HG03280 (cell line): Measurements from ENCODE around the gene MIOS.

Experiments used
- ATAC-seq: cut with Tn5 transposase; IDR thresholded peaks from one replicate; pipeline ENCODE4 v1.9.1; 2021; ENCODE audit warnings: mild to moderate bottlenecking, moderate library complexity; ENCODE audit not compliant: unreplicated experiment

Gene MIOS

GRCh38 chr7:7566651-7567611, at the start of gene MIOS:
Gene MIOS (plus strand): TSS chr7:7566884. CDS start chr7:7572476, 5,592 bp downstream.
- ATAC-seq, result peak; percentile 79

- no peak for ATAC-seq
These were observed 48.9 kb upstream of the MIOS start for GRCh38 chr7:7517754-7518153.

- ATAC-seq, result no peak
These were observed 47.6 kb upstream of the MIOS start for GRCh38 chr7:7519056-7519455.

- ATAC-seq, result no peak
These were observed 47.2 kb upstream of the MIOS start for GRCh38 chr7:7519528-7519927.

DNA sequence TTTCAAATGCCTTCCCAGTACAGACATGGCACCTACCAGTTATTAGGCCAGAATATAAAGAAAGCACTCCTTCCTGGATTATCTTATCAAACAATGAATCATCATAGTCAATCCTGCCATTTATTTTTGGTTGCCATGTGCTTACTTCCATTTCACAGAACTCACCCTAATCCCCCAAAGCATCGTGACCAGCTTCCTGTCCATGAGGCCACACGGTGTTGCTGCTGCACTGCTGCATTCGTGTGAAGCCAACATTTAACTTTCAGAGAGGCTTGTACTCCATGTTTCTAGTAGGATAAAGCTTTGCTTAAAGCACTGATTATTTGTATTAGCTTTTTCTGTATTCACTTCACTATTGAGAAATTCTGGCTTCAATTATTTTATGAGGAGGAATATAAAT, 45.4 kb upstream of the MIOS start:
- no peak for ATAC-seq

DNA sequence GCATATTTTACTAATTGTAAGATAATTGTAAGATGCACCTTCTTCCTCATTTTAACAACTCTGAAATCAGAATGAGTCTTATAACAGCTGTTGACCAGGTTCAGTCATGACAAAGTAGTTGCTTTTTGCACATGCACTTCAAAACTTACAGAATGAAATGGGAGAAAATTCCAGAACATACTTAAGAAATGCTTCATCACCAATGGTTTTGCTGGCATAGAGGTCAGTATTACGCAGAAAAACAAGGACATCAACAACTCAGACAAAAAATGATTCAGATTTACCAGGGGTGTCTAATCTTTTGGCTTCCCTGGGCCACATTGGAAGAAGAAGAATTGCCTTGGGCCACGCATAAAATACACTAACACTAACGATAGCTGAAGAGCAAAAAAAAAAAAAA, 44.3 kb upstream of the MIOS start:
- ATAC-seq, result no peak

DNA sequence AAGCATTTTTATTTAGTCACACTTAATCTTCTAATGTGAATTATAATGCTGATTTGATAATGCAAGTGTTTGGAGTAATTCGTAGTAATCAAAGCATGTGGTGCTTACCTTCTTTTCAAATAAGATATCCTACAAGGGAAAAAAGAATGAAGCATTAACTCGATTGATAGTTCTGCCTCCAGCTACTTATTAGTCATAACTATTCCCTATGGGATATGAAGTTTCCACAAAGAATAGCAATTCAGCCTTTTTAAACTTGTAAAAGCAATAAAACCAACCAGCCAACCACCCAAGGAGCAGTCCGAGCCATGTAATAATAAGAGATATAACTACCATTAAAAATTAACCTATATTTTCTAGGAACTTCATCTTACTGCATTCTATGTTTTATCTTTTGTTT, 42.6 kb upstream of the MIOS start:
- no peak for ATAC-seq

- no peak for ATAC-seq
These were observed 40.7 kb upstream of the MIOS start for GRCh38 chr7:7526006-7526405.

DNA sequence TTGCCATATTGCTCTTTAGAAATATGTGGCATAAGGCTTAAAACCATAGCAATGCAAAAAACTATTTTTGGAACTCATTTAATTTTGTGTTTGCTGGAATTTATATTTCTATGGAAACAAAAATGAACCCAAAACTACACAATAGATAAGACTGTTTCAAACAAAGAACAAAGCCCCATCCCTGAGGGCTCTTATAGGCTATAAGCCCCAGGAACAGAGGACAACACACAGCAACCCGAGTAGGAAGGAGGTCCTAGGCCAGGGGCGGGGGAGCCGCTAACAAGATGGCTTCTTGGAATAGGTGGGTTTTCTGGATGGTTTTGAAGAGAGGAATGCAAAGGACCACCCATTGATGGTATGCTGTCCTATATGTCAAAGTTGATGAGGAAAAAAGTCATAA, 39.6 kb upstream of the MIOS start:
- ATAC-seq, result no peak

GRCh38 chr7:7529328-7529727, 37.4 kb upstream of the MIOS start:
- no peak for ATAC-seq

DNA sequence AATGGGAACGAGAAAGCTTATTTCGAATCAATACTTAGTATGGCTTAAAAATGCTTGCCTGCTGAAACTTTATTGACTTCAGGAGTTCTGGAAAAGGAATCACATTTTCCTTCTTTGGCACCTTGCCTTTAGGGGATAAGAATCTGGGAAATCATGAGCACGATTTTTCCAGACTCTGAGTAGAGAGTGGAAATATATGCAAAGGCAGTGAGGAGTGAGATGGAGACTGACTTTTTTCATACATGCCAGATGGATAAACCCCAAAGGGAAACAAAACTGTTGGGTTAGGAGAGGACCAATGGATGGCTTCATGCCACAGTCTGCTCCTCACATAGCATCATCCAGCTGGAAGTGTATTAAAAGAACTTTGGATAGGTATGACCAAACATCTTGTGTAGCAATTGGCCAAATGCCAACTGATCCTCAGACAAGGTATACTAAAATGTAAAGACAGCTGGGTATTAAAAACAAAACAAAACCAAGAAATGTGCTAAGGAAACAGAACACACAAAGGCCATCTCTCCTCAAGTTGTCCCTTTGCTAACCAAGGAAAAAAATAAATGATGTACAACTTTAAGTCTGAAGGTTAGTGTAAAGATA, 32.8 kb upstream of the MIOS start:
- ATAC-seq, result no peak

DNA sequence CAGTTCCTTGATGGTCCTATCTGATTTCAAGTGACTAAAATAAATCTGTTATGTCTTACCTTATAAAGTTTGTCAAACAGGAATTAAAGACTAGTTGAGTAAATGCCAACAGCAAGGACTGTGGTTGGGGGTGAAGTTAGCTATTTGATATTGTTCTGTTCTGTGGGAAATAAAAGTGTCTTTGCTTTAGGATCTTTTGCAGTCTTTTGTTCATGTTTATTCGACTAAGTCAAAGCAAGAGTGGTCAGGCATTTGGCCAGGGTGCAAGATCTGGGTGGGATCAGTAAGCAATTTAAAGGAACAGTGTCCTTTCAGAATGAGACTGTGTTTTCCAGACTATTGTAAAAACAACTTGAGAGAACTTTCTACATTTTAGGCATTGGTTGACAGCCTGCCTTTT, 31.0 kb upstream of the MIOS start, which contains the start of gene COL28A1:
TSS of gene COL28A1 (minus strand) at position 183 of the 400 bp plus-strand sequence. CDS start 2,998 bp downstream, outside the sequence.
- no peak for ATAC-seq

- no peak for ATAC-seq
These were observed 30.2 kb upstream of the MIOS start for GRCh38 chr7:7536396-7537019.

DNA sequence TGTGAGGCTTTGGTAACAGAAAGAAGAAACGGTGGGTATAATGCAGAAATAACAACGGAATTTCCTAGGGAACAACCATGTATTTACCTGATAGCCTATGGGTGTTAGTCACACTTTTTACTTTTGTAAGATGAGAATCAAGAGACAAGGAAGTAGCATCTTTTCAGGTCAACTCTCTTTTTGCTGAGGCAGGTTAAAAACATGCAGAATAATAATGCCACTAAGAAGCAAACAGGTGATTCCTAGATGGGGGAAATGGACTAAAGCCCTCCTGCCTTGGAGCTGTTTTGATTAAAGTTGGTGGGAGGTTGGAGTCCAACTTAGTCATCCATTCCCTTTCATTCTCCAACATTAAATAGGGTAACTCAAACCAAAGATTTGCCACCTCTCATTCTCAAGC, 29.0 kb upstream of the MIOS start:
- no peak for ATAC-seq

DNA sequence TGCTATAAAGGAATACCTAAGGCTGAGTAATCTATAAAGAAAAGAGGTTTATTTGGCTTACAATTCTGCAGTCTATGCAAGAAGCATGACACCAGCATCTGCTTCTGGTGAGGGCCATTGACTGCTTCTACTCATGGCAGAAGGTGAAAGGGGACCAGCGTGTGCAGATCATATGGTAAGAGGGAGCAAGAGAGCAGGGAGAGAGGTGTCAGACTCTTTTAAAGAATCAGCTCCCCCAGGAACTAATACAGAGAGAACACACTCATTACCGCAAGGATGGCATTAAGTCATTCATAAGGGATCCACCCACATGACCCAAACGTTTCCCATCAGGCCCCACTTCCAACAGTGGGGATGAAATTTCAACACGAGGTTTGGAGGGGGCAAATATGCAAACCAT, 27.5 kb upstream of the MIOS start:
- ATAC-seq, result no peak

DNA sequence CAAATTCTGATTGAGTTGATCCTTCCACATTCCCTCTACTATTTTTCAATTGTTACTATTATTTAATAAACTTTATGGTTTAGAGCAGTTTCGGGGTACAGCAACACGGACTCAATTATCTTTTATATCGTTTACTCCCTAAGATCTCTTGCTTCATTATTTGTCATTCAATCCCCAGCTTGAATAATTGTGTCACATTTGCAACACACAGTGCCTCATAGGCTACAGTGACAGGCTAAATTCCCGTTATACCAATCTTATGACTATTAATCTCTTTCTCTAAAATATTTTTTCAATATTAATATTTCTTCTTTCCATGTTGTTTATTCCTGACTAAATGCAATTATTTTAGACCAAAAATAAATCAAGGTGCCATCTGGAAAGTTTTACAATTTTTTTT, 27.0 kb upstream of the MIOS start:
- no peak for ATAC-seq

DNA sequence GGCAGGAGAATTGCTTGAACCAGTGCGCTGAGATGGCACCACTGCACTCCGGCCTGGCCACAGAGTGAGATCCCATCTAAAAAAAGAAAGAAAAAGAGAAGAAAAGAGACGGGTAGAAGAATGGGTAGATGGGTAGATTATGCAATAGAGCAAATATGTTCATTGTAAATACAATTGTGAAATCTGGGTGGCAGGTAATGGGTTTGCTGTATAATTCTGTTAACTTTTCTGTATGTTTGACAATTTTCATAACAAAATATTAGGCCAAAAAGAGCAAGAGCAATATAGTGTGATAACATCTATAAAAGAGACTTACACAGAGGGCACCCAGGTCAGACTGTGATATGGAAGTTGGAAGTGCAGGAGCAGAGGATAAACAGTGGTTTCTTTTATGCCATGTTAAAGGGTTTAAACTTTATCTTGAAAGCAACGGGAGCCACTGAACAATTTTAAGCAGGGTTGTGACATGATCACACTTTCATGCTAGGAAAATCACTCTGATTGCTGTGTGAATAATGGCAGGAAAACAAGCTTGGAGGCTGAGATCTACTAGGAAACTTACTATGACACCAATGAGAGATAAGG, 24.3 kb upstream of the MIOS start:
- ATAC-seq, result no peak

DNA sequence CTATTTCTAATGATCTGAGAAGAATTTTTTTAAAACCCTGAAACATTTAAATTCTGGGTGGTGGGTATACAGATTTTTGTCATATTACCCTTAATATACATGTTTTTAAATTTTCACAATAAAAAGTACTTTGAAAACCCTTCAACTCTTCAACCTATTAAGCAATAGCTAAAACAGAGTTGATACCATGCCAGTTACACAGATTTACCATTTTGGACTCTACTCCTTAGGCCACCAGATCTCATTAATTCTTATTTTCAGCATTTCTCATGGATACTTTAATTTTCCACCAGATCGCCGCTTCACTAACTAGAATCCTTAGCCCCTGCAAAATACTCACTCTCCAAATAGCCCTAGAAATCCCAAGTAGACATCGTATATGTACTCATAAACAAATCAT, 18.3 kb upstream of the MIOS start:
- no peak for ATAC-seq

- ATAC-seq, result no peak
These were observed 16.0 kb upstream of the MIOS start for GRCh38 chr7:7550663-7551062.

DNA sequence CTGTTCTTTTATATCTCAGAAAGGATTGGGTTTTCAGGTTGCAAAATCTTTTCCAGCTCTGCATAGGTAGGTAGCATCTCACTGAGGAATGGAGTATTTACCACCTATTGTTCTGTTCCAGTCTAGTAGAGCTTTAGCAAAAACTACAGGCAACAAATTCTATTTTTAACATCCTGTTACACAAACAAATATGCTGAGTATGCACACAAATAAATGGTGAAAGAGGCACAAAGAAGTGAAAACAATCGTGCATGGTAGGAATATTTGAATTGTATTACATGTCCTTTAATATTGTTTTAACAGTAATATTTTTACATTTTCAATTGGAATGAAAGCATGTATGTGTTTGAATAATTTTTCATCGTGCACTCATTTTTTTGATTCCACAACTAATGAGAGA, 14.5 kb upstream of the MIOS start:
- no peak for ATAC-seq

DNA sequence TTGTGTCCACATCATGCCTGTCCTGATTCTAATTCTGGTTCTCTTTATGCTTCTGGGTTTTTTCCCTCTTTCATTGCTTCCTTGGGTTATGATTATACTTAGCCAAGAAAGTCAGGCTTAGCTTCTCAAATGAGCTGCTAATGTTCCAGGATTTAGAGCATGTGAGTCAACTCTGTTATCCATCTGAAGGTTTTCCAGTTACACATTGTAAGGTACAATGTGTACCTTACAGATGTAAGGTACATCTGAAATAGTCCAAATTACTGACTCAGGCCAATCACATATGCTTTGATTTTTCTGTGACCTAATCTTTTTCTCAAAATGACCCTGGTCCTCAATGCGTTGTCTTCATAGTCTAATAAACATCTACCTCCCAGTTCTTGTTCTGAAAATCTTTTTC, 13.3 kb upstream of the MIOS start:
- ATAC-seq, result no peak
